ENCODE data around the gene DGCR2. TPM values are rescaled to one million over a fixed set of nuclear protein-coding genes. Genes with fewer than 3 reads are reported as not detected.
A peak's percentile ranks its signal among the peaks of the same experiment; 100 is the strongest.

The DGCR2 gene
- total and polyA plus RNA-seq, 10 of the 15 experiments (the other 5 are each of a cell fraction or from before 2014, with no cell fraction given), result 0.19 to 28.4 (median 16.0) TPM

GRCh38 chr22:19121631-19122142 is 525 bp downstream of the DGCR2 start (continued):
- no peak for TF ChIP-seq IKZF2 (IDR thresholded peaks at IDR 0.05)
- peak; percentile 38; the same call in 1 of the 2 replicates for TF ChIP-seq NKRF (conservative IDR thresholded peaks at IDR 0.05)
- no peak for TF ChIP-seq SMAD1 (IDR thresholded peaks at IDR 0.05; ENCODE audit: low read depth, partially characterized antibody)
- no peak for TF ChIP-seq EP300 (IDR thresholded peaks at IDR 0.05; ENCODE audit: borderline replicate concordance in 1 of 2, control insufficient read depth in 1 of 2, low read depth in 2 of 2, low read length in 2 of 2)
- no peak for TF ChIP-seq SREBF2 (IDR thresholded peaks at IDR 0.05; ENCODE audit: low read length)
- TF ChIP-seq GABPA (IDR thresholded peaks at IDR 0.05; ENCODE audit: low read depth), result no peak
- no peak for TF ChIP-seq USF2 (IDR thresholded peaks at IDR 0.05; ENCODE audit: borderline replicate concordance, low read depth, low read length)
- no peak for TF ChIP-seq CREB1 (IDR thresholded peaks at IDR 0.05; ENCODE audit: low read depth)
- no peak for TF ChIP-seq BCL3 (IDR thresholded peaks at IDR 0.05; ENCODE audit: borderline replicate concordance, insufficient read depth, low read depth, low read length, poor library complexity, severe bottlenecking)
- TF ChIP-seq BCL11A (IDR thresholded peaks at IDR 0.05; ENCODE audit: low read depth, low read length), result no peak
- TF ChIP-seq ZBTB4 (CRISPR knock-in tag; IDR thresholded peaks at IDR 0.05), result no peak
- no peak for TF ChIP-seq NFYB (IDR thresholded peaks at IDR 0.05; ENCODE audit: insufficient read depth, low read depth, low read length)
- 0 out of 2 replicates have a peak, but pooled peaks have one; percentile 37 for TF ChIP-seq SIN3A (IDR thresholded peaks at IDR 0.05; ENCODE audit: low read depth, low read length)
- TF ChIP-seq GATAD2B (conservative IDR thresholded peaks at IDR 0.05; ENCODE audit: low read depth), result 0 out of 2 replicates have a peak, but pooled peaks have one; percentile 47
- TF ChIP-seq MEF2B (IDR thresholded peaks at IDR 0.05; ENCODE audit: partially characterized antibody, poor library complexity, severe bottlenecking), result no peak
- TF ChIP-seq ZNF687 (IDR thresholded peaks at IDR 0.05), result no peak
- no peak for TF ChIP-seq EED (IDR thresholded peaks at IDR 0.05; ENCODE audit: low read depth)
